ENCODE results near the gene PRKAG2.
A peak's percentile ranks its signal among the peaks of the same experiment; 100 is the strongest.

PRKAG2 gene

GRCh38 chr7:151672716-151673115 lies 204.2 kb downstream of the PRKAG2 start:
- no peak overlapping the region for H3K4me3 ChIP-seq (replicated peaks in 1 of 2; ENCODE audit: low read depth in 2 of 2, low read length in 2 of 2)
- DNase-seq (ENCODE audit: low read depth in 2 of 2), result no peak
- TF ChIP-seq CTCF (IDR thresholded peaks at IDR 0.05; ENCODE audit: low read depth, low read length), result no peak

GRCh38 chr7:151671514-151671913 lies 205.4 kb downstream of the PRKAG2 start:
- no peak overlapping the region for H3K4me3 ChIP-seq (replicated peaks in 1 of 2; ENCODE audit: low read depth in 2 of 2, low read length in 2 of 2)
- DNase-seq (ENCODE audit: low read depth in 2 of 2), result no peak
- no peak for TF ChIP-seq CTCF (IDR thresholded peaks at IDR 0.05; ENCODE audit: low read depth, low read length)

GRCh38 chr7:151669762-151670161 lies 207.2 kb downstream of the PRKAG2 start:
- no peak for DNase-seq (ENCODE audit: low read depth in 2 of 2)
- H3K4me3 ChIP-seq (replicated peaks in 1 of 2; ENCODE audit: low read depth in 2 of 2, low read length in 2 of 2), result no peak overlapping the region
- TF ChIP-seq CTCF (IDR thresholded peaks at IDR 0.05; ENCODE audit: low read depth, low read length), result no peak

GRCh38 chr7:151666886-151667285 lies 210.0 kb downstream of the PRKAG2 start:
- DNase-seq (ENCODE audit: low read depth in 2 of 2), result no peak
- H3K4me3 ChIP-seq (replicated peaks in 1 of 2; ENCODE audit: low read depth in 2 of 2, low read length in 2 of 2), result no peak overlapping the region
- no peak for TF ChIP-seq CTCF (IDR thresholded peaks at IDR 0.05; ENCODE audit: low read depth, low read length)

GRCh38 chr7:151665368-151665767 lies 211.5 kb downstream of the PRKAG2 start:
- H3K4me3 ChIP-seq (replicated peaks in 1 of 2; ENCODE audit: low read depth in 2 of 2, low read length in 2 of 2), result no peak overlapping the region
- peak; percentile 89 to 98 for DNase-seq (ENCODE audit: low read depth in 2 of 2)
- no peak for TF ChIP-seq CTCF (IDR thresholded peaks at IDR 0.05; ENCODE audit: low read depth, low read length)

- H3K4me3 ChIP-seq (replicated peaks in 1 of 2; ENCODE audit: low read depth in 2 of 2, low read length in 2 of 2), result no peak overlapping the region
- TF ChIP-seq CTCF (IDR thresholded peaks at IDR 0.05; ENCODE audit: low read depth, low read length), result no peak
- DNase-seq (ENCODE audit: low read depth in 2 of 2), result no peak
Measured at GRCh38 chr7:151664268-151664667, 212.6 kb downstream of the PRKAG2 start.

GRCh38 chr7:151663382-151664100 lies 213.4 kb downstream of the PRKAG2 start:
- peak; percentile 58 to 71 for DNase-seq (ENCODE audit: low read depth in 2 of 2)
- no peak for TF ChIP-seq CTCF (IDR thresholded peaks at IDR 0.05; ENCODE audit: low read depth, low read length)
- no peak overlapping the region for H3K4me3 ChIP-seq (replicated peaks in 1 of 2; ENCODE audit: low read depth in 2 of 2, low read length in 2 of 2)
